ENCODE results near the gene DNM2.

Gene DNM2

DNA sequence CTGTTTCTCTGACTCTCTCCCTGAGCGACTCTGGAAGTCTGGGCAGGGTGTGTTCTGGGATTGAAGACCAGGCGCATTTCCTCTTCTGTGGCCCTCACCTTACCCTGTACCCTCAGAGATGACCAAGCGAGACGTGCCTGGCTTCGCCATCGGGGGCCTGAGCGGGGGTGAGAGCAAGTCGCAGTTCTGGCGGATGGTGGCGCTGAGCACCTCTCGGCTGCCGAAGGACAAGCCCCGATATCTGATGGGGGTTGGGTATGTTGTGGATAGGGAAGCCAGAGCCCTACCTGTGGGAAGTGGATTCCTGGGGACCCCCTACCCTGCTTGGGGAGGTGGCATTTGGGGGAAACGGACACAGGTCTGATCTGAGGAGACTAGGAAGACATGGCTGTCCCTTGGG, 5.8 kb upstream of the DNM2 start:
- no peak for DNase-seq (ENCODE audit: low read depth, low spot score)
- H3K4me3 ChIP-seq, result no peak overlapping the region
- TF ChIP-seq FOXP2 (optimal IDR thresholded peaks at IDR 0.05; ENCODE audit: control extremely low read depth, extremely low read length, insufficient read depth) (no peak), POLR2AphosphoS5 (IDR thresholded peaks at IDR 0.05; ENCODE audit: borderline replicate concordance, low read depth, low read length) (no peak), EZH2 (IDR thresholded peaks at IDR 0.05) (no peak)
- no peak overlapping the region for H3K27ac ChIP-seq
- no peak overlapping the region for H3K9ac ChIP-seq (ENCODE audit: insufficient read length)
- H3K36me3 ChIP-seq (ENCODE audit: insufficient read depth, low read length), result peaks cover 14% of the 10 kb centered on the region; the same call in 1 of the 2 replicates
- no peaks in the 10 kb centered on the region for H3K9me3 ChIP-seq (ENCODE audit: low read depth, low read length)

- H3K9ac ChIP-seq (ENCODE audit: insufficient read length), result no peak overlapping the region
- no peaks in the 10 kb centered on the region for H3K9me3 ChIP-seq (ENCODE audit: low read depth, low read length)
- H3K27ac ChIP-seq, result no peak overlapping the region
- DNase-seq (ENCODE audit: low read depth, low spot score), result no peak
- peaks cover 9% of the 10 kb centered on the region; the same call in 1 of the 2 replicates for H3K36me3 ChIP-seq (ENCODE audit: insufficient read depth, low read length)
- H3K4me3 ChIP-seq, result no peak overlapping the region
- TF ChIP-seq POLR2AphosphoS5 (IDR thresholded peaks at IDR 0.05; ENCODE audit: borderline replicate concordance, low read depth, low read length) (no peak), FOXP2 (optimal IDR thresholded peaks at IDR 0.05; ENCODE audit: control extremely low read depth, extremely low read length, insufficient read depth) (no peak), EZH2 (IDR thresholded peaks at IDR 0.05) (no peak)
Observed at GRCh38 chr19:10712754-10713153, 5.1 kb upstream of the DNM2 start.

GRCh38 chr19:10713317-10713716, 4.6 kb upstream of the DNM2 start:
- H3K9ac ChIP-seq (ENCODE audit: insufficient read length), result no peak overlapping the region
- no peak overlapping the region for H3K4me3 ChIP-seq
- no peak for TF ChIP-seq FOXP2 (optimal IDR thresholded peaks at IDR 0.05; ENCODE audit: control extremely low read depth, extremely low read length, insufficient read depth)
- no peak for TF ChIP-seq EZH2 (IDR thresholded peaks at IDR 0.05)
- no peak for TF ChIP-seq POLR2AphosphoS5 (IDR thresholded peaks at IDR 0.05; ENCODE audit: borderline replicate concordance, low read depth, low read length)
- H3K36me3 ChIP-seq (ENCODE audit: insufficient read depth, low read length), result peaks cover 7% of the 10 kb centered on the region; the same call in 1 of the 2 replicates
- no peaks in the 10 kb centered on the region for H3K9me3 ChIP-seq (ENCODE audit: low read depth, low read length)
- no peak overlapping the region for H3K27ac ChIP-seq
- DNase-seq (ENCODE audit: low read depth, low spot score), result no peak

DNA sequence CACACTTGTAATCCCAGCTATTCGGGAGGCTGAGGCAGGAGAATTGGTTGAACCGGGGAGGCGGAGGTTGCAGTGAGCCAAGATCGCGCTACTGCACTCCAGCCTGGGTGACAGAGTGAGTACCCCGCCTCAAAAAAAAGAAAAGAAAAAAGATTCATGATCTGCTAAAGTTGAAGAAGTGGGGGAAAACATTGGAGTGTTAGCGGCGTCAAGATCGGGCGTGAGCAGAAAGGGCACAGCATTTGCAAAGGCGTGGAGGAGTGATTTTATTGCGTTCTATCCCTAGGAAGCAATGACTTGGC, 874 bp upstream of the DNM2 start:
- H3K27ac ChIP-seq, result no peak overlapping the region; the same call in 1 of the 2 replicates
- no peak for TF ChIP-seq FOXP2 (optimal IDR thresholded peaks at IDR 0.05; ENCODE audit: control extremely low read depth, extremely low read length, insufficient read depth)
- TF ChIP-seq POLR2AphosphoS5 (IDR thresholded peaks at IDR 0.05; ENCODE audit: borderline replicate concordance, low read depth, low read length), result no peak
- no peak for TF ChIP-seq EZH2 (IDR thresholded peaks at IDR 0.05)
- no peaks in the 10 kb centered on the region for H3K9me3 ChIP-seq (ENCODE audit: low read depth, low read length)
- H3K36me3 ChIP-seq (ENCODE audit: insufficient read depth, low read length), result no peaks in the 10 kb centered on the region; the same call in 1 of the 2 replicates
- H3K4me3 ChIP-seq, result 0 out of 2 replicates have a peak overlapping the region, but pooled peaks have one; percentile 6
- no peak overlapping the region for H3K9ac ChIP-seq (ENCODE audit: insufficient read length)
- no peak for DNase-seq (ENCODE audit: low read depth, low spot score)

DNA sequence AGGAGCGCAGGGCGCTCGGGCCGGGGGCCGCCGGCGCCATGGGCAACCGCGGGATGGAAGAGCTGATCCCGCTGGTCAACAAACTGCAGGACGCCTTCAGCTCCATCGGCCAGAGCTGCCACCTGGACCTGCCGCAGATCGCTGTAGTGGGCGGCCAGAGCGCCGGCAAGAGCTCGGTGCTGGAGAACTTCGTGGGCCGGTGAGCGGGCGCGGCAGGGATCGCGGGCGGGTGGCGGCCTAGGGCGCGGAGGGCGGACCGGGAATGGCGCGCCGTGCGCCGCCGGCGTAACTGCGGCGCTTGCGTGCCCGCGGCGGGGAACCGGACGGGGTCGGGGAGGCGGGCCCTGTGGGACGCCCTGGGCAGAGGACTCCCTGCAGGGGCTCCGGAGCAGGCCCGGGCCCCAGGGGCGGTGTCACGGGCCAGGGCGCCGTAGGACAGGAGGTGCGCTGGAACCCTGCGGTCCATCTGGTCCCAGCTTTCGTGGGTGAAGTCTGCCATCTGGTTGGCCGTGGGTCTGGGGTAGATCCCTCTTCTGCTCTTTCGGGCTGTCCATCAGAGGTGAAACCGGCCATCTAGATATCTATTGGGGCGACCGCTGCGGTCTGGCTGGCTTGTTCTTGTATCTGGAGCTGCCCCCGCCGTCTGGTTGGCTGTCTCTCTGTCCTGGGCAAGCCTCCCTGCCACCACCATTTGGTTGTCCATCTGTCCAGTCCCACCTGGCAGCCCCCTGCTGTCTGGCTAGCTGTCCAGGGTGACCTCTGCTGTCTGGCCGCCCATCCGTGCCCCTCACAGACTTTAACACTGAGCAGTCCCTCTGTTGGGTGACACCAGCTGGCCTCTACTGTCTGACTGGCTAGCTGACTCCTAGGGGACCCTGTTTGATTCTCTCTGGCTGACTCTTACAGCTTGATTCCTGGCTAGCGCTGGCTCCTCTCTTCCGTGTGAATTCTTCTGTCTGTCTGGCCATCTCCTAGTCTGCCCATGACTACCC, 622 bp downstream of the DNM2 start:
- peak overlapping the region; percentile 91 for H3K9ac ChIP-seq (ENCODE audit: insufficient read length)
- H3K4me3 ChIP-seq, result peak overlapping the region; percentile 95
- peak overlapping the region; percentile 42; the same call in 1 of the 2 replicates for H3K27ac ChIP-seq
- TF ChIP-seq FOXP2 (optimal IDR thresholded peaks at IDR 0.05; ENCODE audit: control extremely low read depth, extremely low read length, insufficient read depth) (no peak), POLR2AphosphoS5 (IDR thresholded peaks at IDR 0.05; ENCODE audit: borderline replicate concordance, low read depth, low read length) (no peak; the same call in 1 of the 2 replicates), EZH2 (IDR thresholded peaks at IDR 0.05) (no peak)
- no peaks in the 10 kb centered on the region; the same call in 1 of the 2 replicates for H3K36me3 ChIP-seq (ENCODE audit: insufficient read depth, low read length)
- no peaks in the 10 kb centered on the region for H3K9me3 ChIP-seq (ENCODE audit: low read depth, low read length)
- DNase-seq (ENCODE audit: low read depth, low spot score), result no peak

DNA sequence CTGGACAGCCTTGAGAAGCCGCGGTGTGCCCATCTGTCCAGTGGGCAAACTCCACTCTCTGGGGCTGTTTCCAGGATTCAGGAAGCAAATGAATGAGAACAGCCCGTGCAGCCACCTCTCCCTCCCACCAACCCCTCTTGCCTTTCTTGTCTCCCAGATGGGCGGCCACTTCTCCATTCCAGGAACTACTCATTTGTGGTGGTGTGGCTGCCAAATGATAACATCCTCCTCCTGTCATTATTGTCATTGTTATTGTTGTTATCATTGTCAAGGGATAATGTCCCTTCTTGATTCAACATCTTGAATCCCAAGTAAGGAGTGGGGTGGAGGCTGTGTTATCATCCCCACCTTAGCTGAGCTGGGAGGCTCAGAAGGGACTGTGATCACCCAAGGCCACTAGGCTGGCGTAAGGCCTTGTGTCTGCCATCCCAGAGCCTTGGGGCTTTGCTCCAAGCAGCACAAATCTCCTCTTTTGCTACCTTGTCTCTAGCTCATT, 1.6 kb downstream of the DNM2 start:
- no peak for DNase-seq (ENCODE audit: low read depth, low spot score)
- no peaks in the 10 kb centered on the region for H3K9me3 ChIP-seq (ENCODE audit: low read depth, low read length)
- TF ChIP-seq EZH2 (IDR thresholded peaks at IDR 0.05), result no peak
- TF ChIP-seq POLR2AphosphoS5 (IDR thresholded peaks at IDR 0.05; ENCODE audit: borderline replicate concordance, low read depth, low read length), result no peak
- TF ChIP-seq FOXP2 (optimal IDR thresholded peaks at IDR 0.05; ENCODE audit: control extremely low read depth, extremely low read length, insufficient read depth), result no peak
- H3K4me3 ChIP-seq, result peak overlapping the region; percentile 95
- H3K36me3 ChIP-seq (ENCODE audit: insufficient read depth, low read length), result no peaks in the 10 kb centered on the region; the same call in 1 of the 2 replicates
- H3K9ac ChIP-seq (ENCODE audit: insufficient read length), result peak overlapping the region; percentile 91
- no peak overlapping the region for H3K27ac ChIP-seq

DNA sequence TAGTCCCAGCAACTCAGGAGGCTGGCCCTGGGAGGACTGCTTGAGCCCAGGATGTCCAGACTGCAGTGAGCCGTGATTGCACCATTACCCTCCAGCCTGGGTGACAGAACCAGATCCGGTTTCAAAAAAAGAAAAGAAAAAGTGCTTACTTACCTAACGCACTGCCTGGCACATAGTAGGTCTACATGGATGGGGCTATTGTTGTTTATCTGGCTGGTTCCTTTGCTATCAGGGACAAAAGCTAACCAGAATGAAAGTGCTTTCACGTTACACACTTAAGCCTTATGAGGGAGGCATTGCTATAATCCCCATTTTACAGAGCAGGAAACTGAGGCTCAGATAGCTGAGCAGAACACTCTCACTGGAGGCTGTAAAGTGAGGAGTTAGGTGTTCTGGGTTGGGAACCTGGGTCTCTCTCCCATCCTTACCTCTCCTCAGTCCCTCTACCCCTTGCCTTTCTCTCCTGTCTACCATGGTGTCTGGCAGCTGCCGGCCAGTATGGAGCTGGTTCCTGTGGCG, 2.8 kb downstream of the DNM2 start:
- no peaks in the 10 kb centered on the region for H3K9me3 ChIP-seq (ENCODE audit: low read depth, low read length)
- H3K27ac ChIP-seq, result no peak overlapping the region
- H3K4me3 ChIP-seq, result no peak overlapping the region
- DNase-seq (ENCODE audit: low read depth, low spot score), result no peak
- no peak for TF ChIP-seq POLR2AphosphoS5 (IDR thresholded peaks at IDR 0.05; ENCODE audit: borderline replicate concordance, low read depth, low read length)
- no peak for TF ChIP-seq EZH2 (IDR thresholded peaks at IDR 0.05)
- no peaks in the 10 kb centered on the region for H3K36me3 ChIP-seq (ENCODE audit: insufficient read depth, low read length)
- no peak overlapping the region for H3K9ac ChIP-seq (ENCODE audit: insufficient read length)

- H3K4me3 ChIP-seq, result no peak overlapping the region
- H3K9ac ChIP-seq (ENCODE audit: insufficient read length), result no peak overlapping the region
- peak overlapping the region; percentile 75 for H3K27ac ChIP-seq
- no peaks in the 10 kb centered on the region for H3K9me3 ChIP-seq (ENCODE audit: low read depth, low read length)
- no peak for TF ChIP-seq EZH2 (IDR thresholded peaks at IDR 0.05)
- no peak for TF ChIP-seq POLR2AphosphoS5 (IDR thresholded peaks at IDR 0.05; ENCODE audit: borderline replicate concordance, low read depth, low read length)
- no peaks in the 10 kb centered on the region for H3K36me3 ChIP-seq (ENCODE audit: insufficient read depth, low read length)
- no peak for DNase-seq (ENCODE audit: low read depth, low spot score)
Observed at GRCh38 chr19:10723591-10723990, 5.7 kb downstream of the DNM2 start.
